ENCODE measurements around the gene WWOX. TPM values are rescaled to one million over a fixed set of nuclear protein-coding genes. Genes with fewer than 3 reads are reported as not detected.

Gene WWOX
- total RNA-seq, 1 donor from 2014 or later: 106 TPM

DNA sequence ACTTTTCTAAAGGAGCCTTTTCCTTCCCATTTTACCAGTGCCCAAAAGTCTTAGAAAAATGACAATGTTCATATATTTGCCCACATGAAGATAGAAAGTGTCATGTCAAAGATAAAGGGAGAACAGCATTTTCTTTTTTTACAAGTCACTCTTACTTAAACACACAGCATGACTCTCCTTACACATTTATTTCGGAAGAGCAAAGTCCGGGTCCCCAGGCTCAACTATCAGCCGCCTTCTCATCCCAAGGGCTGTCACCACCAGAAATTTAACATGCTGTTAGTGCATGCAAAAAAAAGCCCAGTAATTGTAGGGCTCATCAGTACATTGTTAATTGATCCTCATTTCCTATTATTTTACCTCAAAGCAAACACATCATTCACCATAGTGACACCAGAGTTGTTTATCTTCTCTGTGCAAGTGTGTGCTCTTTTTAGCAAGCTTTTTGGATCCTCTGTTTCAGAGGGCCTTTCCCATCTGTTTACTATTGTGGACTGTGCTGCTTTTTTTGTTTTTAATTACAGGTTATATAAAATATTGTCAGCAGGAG lies 560.3 kb downstream of the WWOX start:
- Histone ChIP-seq H3K4me1 (no peaks in the 10 kb centered on the region), H3K27me3 (no peaks in the 10 kb centered on the region), H3K4me3 (no peak overlapping the region), H3K36me3 (no peaks in the 10 kb centered on the region), H3K27ac (no peak overlapping the region), H3K9me3 (no peaks in the 10 kb centered on the region)
- TF ChIP-seq, protein P1, sequence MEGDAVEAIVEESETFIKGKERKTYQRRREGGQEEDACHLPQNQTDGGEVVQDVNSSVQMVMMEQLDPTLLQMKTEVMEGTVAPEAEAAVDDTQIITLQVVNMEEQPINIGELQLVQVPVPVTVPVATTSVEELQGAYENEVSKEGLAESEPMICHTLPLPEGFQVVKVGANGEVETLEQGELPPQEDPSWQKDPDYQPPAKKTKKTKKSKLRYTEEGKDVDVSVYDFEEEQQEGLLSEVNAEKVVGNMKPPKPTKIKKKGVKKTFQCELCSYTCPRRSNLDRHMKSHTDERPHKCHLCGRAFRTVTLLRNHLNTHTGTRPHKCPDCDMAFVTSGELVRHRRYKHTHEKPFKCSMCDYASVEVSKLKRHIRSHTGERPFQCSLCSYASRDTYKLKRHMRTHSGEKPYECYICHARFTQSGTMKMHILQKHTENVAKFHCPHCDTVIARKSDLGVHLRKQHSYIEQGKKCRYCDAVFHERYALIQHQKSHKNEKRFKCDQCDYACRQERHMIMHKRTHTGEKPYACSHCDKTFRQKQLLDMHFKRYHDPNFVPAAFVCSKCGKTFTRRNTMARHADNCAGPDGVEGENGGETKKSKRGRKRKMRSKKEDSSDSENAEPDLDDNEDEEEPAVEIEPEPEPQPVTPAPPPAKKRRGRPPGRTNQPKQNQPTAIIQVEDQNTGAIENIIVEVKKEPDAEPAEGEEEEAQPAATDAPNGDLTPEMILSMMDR (IDR thresholded peaks at IDR 0.05): no peak
- intact Hi-C loops (cut with DNase I): no loop called here
- no peak for DNase-seq (ENCODE audit: low spot score in 2 of 2)

DNA sequence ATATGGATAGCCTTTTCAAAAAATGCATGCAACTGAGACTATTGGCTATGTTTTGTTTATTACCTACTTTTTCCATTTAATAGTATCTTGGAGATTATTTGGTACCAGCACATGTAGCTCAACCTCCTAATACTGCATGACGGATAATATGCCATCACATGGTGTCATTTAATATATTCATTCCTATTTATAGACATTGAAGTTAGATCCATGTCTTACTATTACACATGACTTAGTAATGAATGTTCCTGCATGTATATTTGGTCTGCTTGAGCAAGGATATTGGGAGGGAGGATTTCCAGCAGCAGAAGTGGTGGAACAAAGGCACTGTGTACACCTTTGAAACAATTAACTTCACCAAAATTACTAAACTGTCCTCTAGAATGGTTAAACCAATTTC lies 561.3 kb downstream of the WWOX start:
- H3K4me1 ChIP-seq: no peaks in the 10 kb centered on the region
- TF ChIP-seq, protein P1 (IDR thresholded peaks at IDR 0.05): no peak
- intact Hi-C loops (cut with DNase I): no loop called here
- no peak for DNase-seq (ENCODE audit: low spot score in 2 of 2)
- no peaks in the 10 kb centered on the region for H3K27me3 ChIP-seq
- H3K27ac ChIP-seq: no peak overlapping the region
- H3K4me3 ChIP-seq: no peak overlapping the region
- H3K36me3 ChIP-seq: no peaks in the 10 kb centered on the region
- H3K9me3 ChIP-seq: no peaks in the 10 kb centered on the region

GRCh38 chr16:78663690-78664089 lies 564.2 kb downstream of the WWOX start:
- no peaks in the 10 kb centered on the region for H3K36me3 ChIP-seq
- no peaks in the 10 kb centered on the region for H3K9me3 ChIP-seq
- DNase-seq (ENCODE audit: low spot score in 2 of 2): no peak
- H3K27ac ChIP-seq: no peak overlapping the region
- H3K4me3 ChIP-seq: no peak overlapping the region
- intact Hi-C loops (cut with DNase I): no loop called here
- TF ChIP-seq, protein P1 (IDR thresholded peaks at IDR 0.05): no peak
- H3K4me1 ChIP-seq: no peaks in the 10 kb centered on the region
- no peaks in the 10 kb centered on the region for H3K27me3 ChIP-seq

DNA sequence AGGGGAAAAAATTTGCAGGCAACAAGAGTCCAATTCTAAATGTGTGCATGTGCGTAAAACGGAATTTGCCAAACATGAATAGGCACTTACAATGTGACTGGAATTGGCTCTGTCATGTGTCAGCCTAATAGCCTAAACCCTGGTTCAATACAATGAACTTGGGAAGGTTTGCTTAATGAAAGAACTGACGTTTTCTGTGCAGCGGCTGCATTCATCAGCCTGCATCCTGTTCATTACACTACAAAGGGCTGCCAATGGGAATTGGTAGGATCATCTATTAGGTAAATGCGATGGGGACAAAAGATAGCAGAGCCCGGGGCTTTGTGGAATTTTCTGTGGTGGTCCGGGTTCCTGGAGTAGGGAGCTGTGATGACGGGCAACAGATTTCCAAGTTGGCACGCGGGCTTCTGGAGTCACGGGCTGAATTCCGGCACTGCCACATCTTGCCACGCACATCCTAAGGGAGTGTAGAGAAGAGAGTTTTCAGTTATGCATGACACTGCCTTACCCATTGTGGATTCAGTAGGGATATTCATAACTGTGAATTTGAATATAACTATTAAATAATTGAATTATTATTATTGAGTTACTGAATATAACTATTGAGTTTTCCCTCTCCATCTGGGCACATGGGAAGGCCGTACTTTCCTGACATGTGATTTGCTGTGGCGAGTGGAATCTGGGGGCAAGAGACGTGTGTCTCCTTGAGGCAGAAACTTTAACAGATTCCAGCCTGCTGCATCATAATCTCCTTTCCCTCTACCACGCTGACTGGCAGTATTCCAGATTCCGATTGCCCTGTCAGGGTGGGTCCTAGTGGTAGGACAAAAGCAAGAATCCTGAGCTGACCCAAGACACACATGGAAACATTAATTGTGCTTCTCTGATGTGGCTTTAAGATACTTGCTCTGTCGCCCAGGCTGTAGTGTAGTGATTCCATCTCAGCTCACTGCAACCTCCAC lies 565.6 kb downstream of the WWOX start:
- Histone ChIP-seq H3K4me3 (no peak overlapping the region), H3K9me3 (no peaks in the 10 kb centered on the region), H3K27ac (no peak overlapping the region), H3K36me3 (no peaks in the 10 kb centered on the region), H3K4me1 (peaks cover 0 to 11% of the 10 kb centered on the region in 2 donors), H3K27me3 (no peaks in the 10 kb centered on the region)
- TF ChIP-seq, protein P1 (IDR thresholded peaks at IDR 0.05): no peak
- DNase-seq (ENCODE audit: low spot score in 2 of 2): no peak
- intact Hi-C loops (cut with DNase I): no loop called here

DNA sequence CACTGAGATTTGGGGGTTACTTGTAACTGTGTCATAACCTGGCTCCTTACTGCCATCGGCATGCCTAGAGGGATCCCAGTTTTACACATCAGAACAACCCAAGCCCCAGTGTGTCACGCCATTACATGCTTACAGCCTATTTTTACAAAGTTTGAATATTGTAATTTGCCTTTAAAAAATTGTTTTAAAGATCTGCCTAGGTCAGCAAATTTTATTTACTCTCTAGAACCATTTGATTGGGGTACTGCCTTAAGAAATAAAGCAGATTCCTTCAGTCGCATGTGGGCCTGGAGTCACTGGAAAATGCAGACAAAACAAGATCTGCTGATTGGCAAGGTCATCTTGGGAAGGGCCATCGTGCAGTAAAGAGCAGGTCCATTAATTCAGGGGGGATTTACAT lies 566.9 kb downstream of the WWOX start:
- no peaks in the 10 kb centered on the region for H3K9me3 ChIP-seq
- H3K27ac ChIP-seq: no peak overlapping the region
- TF ChIP-seq, protein P1 (IDR thresholded peaks at IDR 0.05): no peak
- no peaks in the 10 kb centered on the region for H3K27me3 ChIP-seq
- H3K4me3 ChIP-seq: no peak overlapping the region
- H3K36me3 ChIP-seq: no peaks in the 10 kb centered on the region
- DNase-seq (ENCODE audit: low spot score in 2 of 2): no peak
- intact Hi-C loops (cut with DNase I): no loop called here
- H3K4me1 ChIP-seq: peaks cover 0 to 15% of the 10 kb centered on the region in 2 donors
